Activated CD4-positive, alpha-beta T cell treated with anti-CD3 and anti-CD28 coated beads, Interleukin-2, amount 50 U/mL, for 4 hours (primary cell): ENCODE data around the gene EFCAB6.
A peak's percentile ranks its signal among the peaks of the same experiment; 100 is the strongest.

Source experiments
- DNase-seq, 2 experiments: peaks; one replicate each; pipeline ENCODE4 v3.0.0-alpha.2; 2020

The EFCAB6 gene, protein sequence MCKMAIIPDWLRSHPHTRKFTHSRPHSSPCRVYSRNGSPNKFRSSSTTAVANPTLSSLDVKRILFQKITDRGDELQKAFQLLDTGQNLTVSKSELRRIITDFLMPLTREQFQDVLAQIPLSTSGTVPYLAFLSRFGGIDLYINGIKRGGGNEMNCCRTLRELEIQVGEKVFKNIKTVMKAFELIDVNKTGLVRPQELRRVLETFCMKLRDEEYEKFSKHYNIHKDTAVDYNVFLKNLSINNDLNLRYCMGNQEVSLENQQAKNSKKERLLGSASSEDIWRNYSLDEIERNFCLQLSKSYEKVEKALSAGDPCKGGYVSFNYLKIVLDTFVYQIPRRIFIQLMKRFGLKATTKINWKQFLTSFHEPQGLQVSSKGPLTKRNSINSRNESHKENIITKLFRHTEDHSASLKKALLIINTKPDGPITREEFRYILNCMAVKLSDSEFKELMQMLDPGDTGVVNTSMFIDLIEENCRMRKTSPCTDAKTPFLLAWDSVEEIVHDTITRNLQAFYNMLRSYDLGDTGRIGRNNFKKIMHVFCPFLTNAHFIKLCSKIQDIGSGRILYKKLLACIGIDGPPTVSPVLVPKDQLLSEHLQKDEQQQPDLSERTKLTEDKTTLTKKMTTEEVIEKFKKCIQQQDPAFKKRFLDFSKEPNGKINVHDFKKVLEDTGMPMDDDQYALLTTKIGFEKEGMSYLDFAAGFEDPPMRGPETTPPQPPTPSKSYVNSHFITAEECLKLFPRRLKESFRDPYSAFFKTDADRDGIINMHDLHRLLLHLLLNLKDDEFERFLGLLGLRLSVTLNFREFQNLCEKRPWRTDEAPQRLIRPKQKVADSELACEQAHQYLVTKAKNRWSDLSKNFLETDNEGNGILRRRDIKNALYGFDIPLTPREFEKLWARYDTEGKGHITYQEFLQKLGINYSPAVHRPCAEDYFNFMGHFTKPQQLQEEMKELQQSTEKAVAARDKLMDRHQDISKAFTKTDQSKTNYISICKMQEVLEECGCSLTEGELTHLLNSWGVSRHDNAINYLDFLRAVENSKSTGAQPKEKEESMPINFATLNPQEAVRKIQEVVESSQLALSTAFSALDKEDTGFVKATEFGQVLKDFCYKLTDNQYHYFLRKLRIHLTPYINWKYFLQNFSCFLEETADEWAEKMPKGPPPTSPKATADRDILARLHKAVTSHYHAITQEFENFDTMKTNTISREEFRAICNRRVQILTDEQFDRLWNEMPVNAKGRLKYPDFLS (N-terminal part only)

DNA sequence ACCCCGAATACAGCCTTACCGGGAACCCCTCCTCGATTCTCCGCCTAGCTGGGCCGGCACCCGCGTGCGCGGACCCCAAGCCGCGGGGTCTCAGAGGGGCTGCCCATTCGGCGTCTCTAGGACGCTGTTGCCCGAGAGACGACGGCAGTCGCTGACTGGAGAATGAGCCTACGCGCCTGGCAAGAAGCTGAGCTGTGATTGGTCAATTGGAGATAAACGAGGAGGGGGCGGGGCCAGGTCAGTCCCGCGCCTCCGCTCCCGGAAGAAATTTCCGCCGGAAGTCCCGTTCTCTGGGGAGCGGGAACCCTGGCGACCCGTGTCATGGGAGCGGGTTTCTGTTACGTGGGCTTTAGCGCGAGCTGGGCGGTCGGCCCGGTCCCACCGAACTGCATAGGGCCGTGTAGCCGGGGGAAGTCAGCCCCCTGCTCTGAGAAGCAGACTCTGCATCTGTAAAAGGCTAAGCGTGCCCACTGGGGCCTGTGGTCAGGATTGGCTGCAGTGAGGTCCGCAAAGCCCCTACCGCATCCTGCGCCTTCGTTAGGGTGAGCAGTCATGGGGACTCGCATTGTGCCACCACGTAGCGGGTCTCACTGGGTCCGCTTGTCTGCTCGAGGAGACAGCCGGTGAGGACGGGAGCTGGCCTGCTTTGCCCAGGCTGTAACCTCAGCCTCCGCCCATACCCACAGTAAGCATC is at the start of gene EFCAB6:
EFCAB6 (minus strand) TSS at position 157 of the 694 bp plus-strand sequence. CDS start 29,987 bp downstream, outside the sequence.
- peak; percentile 86 to 87 for DNase-seq

DNA sequence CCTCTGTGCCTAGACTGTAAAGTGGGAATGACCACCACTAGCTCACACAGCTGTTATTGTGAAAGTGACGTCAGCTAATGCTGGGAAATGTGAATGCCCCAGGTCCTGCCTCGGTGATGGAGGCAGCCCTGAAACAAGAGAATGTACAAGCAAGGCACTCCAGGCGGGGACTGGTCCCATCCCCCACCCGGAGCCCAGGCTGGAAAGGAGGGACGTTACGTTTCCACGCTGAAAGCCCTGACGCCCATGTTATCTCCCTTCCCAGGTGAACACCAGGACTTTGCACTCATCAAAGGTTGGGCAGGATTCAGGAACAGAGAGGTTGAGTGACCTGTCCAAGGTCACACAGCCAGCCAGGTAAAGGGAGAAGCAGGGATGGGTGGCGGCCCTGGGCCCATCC is 49.4 kb upstream of the EFCAB6 start:
- DNase-seq, result no peak

DNA sequence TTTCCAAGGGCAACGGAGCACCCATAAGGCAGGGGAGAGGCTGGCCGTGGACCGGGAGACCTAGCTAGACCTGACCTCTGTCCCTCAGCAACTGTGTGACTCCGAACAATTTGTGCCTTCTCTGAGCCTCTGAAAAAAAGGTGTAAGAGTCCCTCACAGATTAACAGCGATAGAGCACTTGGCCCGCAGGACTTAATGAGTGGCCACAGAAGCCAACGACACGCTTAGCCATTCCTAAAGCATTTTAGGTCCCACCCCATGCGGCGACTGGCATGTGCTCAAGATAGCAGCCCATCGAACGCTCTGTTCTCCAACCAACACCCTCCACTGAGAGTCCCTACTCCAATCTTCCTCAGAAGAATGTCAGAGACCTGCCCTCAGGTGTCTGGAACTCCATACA is 48.7 kb upstream of the EFCAB6 start:
- DNase-seq, result no peak

DNA sequence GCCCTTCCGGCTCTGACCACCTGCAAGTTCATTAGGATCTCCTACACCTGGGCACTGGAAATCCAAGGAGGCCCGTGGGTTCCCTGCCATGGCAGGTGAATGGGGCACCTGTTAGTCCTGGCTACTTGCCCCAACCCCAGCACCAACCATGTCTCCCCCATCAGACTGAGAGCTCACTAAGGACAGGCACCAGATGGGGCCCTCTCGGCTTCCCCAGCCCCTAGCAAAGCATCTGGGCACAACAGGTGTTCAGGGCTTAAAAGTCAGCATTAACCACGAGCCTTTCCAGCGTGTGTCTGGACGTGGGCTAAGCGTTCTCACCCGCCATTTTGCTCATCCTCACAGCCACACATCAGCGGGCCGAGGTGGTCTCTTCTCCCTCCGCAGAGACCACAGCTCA is 48.0 kb upstream of the EFCAB6 start:
- DNase-seq, result no peak

DNA sequence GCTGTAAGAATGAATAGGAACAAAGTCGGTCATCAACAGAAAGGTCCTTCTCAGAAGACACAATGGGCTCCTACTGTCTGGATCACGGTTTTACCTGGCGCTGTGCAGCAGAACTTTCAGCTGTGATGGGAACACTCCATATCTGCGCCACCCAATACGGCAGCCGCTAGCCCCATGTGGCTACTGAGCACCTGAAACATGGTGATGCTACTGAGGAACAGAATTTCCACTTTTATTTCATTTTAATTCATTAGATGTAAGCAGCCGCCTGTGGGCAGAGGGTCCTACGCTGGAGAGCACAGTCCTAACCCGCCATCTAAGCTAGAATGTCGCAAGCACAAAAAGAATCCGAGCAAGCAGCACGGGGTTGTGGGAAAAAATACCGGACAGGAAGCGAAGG is 47.5 kb upstream of the EFCAB6 start:
- DNase-seq, result no peak

DNA sequence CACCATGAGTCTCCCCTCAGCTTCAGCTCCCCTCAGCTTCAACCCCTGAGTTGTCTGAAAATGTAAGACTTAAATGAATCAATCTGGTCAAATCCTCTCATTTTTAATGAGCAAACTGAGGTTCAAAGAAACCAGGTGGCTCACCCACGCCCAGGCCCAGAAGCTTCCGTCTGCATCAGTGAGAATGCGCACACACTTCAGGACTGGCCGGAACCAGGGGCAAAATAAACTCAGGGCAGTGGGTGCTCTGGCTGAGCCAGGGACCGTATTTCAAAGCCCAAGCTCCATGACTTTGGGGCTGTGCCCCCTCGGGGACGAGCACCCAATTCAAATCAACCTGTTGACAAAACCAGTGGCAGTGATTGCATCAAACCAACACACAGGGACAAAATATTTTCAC is 47.1 kb upstream of the EFCAB6 start:
- DNase-seq, result no peak

DNA sequence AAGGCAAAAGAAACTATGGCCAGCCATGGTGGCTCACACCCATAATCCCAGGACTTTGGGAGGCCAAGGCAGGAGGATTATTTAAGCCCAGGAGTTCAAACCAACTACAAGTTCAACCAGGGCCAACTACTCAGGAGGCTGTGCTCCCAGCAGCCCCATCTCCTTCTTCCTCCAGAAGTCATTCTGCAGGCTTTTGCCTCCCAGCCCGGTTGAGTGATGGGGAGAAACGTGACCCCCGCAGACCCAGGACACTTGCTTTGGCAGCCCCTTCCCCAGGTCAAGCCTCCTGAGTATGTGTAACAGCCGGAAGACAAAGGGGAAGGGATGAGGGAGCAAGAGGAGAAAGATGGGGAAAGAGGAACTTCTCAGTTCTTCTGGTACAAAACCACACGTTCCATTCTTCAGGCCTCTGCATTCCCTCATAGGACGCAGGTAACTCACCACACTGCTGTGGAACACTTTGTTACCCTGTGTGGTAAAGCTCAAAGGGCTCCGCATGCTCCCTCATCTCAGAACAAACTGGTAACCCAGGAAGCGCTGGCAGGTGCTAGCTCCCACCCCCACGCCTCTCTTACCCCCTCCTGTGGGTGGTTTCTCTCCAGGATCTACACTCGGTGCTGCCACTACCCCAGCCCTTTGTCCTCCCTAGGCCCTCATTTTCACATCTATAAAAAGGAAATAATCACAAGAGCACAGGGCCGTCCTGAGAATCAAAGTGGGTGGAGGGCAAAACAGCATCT is 46.2 kb upstream of the EFCAB6 start:
- DNase-seq, result no peak

DNA sequence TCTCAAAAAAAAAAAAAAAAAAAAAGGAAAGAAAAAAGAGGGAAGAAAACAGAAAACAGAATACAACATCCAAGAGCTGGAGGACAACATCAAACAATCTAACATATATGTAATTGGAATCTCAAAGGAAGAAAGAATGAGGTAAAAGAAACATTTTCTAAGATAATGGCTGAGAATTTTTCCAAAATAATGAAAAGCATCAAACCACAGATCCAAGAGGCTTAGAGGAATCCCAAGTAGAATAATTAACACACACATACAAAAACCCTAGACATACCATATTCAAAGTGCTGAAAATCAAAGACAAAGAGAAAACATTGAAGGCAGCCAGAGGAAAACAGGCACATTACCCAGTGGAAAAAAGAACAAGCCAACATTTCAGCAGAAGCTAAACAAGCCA is 45.3 kb upstream of the EFCAB6 start:
- no peak for DNase-seq

DNA sequence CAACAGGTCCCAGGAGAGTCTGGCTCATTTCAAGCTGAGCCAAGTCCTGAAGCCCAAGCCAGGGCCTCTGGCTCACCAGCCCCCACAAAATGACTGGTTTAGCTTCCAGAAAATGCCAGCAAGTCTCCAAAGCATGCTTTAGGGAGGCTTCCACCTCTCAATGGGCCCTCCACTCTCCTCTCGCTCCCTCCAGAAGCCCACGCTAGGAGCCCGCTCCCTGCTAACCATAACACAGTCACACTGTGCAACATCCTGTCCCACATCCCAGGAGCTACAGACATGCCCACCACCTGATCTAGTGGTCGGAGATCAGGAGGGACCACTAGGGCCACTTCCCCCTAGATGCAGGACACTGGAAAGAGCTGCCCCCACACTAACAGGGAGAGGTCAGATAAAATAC is 43.3 kb upstream of the EFCAB6 start:
- no peak for DNase-seq

DNA sequence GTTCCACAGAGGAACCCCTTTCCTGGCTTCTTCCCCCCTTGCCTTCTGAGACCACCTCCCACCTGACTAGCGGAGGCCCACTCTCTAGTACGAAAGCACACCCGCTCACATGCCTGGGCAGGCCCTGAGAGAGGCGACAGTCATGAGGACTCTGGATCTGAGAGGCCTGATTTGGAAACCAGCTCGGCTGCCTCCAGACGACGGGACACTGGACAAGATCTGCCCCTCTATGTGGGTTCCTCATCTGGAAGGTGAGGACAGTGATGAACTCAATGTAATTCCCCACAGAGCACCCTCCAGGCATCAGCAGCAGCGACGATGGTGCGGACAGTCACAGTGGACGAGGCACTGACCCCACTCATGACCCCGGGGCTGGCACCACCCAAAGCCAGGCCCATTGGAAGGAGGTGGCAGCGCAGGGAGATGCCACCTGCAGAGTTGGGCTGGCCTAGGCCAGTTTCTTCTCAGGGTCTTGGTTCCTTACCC is 42.7 kb upstream of the EFCAB6 start:
- DNase-seq, result no peak

DNA sequence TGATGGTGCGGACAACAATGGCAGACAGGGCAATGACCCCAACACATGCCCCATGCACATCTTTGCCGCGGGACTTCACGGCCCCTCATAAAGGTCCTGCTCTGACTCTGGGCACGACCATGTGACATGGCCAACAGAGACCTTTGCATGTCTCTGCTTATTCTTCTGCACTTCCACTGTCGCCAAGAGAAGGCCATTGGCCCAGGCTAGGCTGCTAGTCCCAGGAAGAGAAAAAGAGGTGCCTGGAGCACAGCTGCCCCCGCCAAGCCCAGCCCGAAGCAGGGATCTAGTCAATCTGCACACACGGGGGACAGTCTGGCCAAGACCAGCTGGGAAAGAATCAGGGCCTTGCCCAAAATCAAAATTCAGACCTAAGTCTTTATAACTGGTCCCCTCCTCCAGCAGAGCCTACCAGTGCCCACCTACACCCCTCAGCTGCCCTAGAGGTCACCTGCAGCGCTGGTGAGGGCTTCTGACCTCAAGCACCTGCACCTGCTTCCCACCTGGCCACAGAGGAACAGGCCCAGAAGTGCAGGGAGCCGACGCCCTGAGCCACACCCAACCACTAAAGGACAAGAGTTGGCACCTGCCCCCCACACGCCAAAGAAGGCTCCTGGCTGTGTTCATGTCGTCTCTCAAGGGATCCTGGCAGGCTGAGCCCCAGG is 42.1 kb upstream of the EFCAB6 start:
- no peak for DNase-seq

DNA sequence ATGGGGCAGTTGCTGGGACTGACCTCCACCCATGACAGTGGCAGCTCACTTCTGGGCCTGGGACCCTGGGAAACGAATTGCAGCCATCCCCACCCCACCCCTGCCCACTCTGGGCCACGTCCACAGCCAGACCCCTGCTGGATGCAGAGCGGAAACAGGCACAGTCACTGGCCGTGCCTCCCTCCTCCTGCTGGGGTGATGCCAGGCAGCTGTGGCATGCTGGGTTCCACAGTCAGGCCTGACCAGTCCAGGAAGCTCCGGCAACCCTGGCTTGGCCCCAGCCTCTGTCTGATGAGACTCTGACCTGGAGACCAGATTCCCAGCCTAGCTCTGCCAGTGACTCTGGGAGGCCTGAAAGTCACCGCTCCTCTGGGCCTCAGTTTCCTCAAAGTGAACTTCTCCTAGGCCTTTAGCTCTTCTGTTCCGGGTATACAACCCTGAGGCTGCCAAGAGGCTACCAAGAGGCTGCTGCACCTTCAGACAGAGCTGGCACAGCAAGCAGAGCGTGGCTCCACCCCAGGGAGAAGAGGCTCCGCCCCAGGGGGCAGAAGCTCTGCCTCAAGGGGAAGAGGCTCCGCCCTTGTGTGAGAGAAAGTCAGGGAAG is 41.3 kb upstream of the EFCAB6 start:
- no peak for DNase-seq

DNA sequence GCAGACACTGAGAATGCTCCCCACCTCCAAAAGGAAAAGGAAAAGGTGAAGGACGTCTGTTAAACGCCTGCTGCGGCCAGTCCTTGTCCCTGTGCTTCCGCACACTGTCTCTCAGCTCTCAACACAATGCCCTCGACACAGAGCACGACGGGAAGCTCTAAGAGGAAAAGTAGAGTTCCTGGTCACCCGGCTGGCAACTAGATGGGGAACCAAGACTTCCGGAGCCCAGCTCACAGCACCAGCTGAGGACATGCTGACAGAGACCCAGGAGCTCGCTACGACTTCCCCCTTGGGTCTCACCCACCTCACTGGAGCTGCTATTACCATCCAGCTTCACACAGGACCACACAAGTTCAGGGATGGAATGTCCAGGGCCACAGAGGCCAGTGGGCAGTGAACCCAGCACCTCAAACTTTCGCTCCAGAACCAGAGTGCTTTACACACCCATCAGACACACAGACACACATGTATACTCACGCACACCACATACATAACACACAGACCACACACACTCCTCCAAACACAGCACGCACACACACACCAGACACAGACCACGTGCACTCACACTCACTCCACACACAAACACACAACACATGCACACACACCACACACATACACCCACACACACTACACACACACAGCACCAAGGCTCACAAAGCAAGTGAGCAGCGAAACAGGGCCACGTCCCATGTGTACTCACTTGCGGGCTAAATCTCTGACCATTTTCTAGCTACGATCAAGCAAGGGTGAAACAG is 40.6 kb upstream of the EFCAB6 start:
- DNase-seq, result no peak

DNA sequence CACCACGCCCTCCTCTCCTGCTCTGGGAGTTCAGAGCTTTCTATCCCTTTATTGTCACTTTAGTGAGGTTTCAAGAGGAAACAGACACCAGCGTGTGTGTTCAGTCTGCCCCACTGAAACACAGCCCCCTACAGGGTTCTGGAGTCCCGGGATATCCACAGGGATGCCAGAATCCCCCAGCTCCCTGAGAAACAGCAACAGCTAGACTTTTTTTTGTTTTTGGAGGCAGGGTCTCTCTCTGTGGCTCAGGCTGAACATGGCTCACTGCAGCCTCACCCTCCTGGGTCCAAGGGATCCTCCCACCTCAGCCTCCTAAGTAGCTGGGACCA is 39.8 kb upstream of the EFCAB6 start:
- DNase-seq, result no peak

DNA sequence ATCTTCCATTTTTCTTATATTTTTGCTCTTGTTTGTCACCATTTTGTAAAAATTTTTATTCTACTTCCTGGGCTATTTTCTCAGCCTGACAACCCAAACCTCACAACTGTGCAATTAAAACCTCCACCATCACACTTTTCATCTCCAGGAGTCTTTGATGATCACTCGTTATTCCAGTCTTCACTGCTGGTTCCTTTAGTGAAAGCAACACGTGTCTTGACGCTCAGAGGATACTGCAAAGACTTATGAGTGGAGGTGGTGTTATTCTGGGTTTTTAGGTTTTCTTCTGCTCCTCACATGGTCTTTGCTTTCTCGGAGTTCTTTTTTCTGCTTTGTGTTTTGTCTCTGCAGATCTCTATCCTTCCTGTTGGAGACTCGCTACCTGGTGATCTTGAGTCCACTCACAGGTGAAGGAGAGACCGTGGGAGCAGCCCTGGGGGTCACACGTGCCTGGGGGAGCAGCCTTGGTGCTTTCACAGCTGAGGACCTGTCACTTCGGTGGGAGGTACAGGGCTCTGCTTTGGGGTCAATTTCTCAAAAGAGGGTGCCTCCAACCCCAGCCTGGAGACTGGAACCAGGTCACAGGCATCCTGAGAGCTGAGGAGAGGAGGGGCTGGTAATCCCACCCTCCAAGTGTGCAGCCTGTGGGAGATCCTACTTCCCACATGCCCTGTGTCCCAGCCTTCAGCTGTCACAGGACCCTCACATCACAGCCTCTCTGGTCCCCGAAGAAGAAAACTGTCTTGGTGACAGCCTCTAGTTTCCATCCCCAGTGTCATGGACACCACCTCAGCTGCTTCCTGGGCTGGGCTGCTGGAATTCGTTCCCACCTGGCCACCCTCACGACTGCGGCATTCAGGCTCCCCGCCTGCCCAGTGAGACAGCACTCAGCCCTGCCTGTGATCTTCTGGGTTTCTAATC is 39.2 kb upstream of the EFCAB6 start:
- no peak for DNase-seq

DNA sequence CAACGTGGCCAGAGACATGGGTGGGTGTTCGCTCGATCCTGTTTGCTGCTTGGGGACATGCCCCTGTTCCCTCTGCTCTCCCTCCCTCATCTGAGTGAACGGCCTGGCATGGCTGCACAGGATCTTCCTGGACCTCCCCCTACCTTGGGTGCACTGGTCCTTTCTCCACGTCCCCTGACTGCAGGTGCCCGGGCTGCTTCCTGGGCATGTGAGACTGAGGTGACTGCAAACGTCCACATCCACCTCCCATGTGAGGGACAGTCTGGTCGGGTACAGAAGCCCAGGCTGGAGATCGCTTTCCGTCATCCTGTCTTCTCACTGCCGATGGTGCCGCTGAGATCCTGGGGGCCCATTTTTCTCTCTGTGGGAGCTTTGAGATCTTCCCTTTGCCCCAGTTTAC is 38.4 kb upstream of the EFCAB6 start:
- DNase-seq, result no peak

DNA sequence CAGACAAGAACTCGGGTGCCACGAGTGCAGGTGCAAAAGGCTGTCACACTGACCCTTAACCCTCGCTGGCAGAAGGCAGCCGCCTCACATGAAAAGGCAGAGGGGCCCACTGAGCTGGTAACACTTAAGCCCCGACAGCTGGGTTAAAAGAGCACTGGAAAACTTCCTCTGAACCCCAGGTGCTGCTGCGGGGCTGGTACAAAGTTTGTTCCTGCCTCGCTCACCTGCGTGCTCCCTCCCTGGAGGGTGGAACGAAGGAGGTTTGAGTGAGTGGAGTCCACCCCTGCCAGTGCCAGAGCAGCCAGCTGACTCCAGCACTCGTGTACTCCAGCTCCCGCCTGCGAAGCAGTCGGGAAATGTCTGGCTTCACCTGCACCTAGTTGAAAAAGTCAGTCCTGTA is 37.6 kb upstream of the EFCAB6 start:
- no peak for DNase-seq

DNA sequence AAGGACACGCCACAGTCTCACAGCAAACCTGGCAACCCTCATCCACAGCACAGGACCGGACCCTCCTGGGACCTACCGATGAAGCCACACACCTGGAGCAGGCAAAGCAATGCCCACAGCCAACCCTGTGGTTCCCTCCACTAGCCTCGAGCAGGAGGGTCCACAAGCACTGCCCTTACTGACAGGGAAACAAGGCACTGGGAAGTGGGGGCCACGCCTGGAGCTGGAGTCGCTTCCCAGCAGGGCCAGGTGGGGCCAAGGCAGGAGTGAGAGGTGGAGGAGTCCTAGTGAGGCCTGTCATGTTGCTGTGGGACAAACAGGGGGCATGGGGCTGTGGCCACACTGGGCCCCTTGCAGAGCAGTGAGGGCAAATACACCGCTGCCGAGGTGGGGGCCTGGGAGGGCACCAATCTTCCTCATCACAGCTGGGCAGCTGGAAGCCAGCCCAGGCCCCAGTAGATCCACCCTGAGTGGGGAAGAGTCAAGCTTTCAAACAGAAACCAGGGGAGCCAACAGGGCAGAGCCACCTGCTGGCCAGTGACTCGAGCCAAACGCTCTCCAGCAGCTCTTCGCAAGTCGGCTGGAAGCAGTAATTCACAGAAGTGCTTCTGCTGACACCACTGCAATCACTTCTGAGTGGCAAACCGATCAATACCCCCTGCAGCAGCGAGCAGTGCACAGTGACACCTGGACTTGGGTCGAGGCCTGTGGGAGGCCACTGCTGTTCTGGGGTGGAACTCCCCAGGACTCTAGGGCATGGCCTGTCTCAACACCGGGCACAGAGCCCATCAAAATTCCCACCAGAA is 36.5 kb upstream of the EFCAB6 start:
- no peak for DNase-seq
